H9 (cell line): ENCODE measurements around the gene SLC24A3. TPM values are rescaled to one million over a fixed set of nuclear protein-coding genes. Genes with fewer than 3 reads are reported as not detected.

Experiments
- DNase-seq: peaks from one replicate; pipeline ENCODE4 v3.0.0-alpha.2; 2017
- H2AFZ ChIP-seq: one replicate; pipeline ENCODE4 v1.6.1; 2013; ENCODE audit warnings: mild to moderate bottlenecking, low read length, control low read depth, moderate library complexity
- H2AK5ac ChIP-seq: 2 replicates; pipeline ENCODE4 v1.6.1; 2013; ENCODE audit warnings: low read length, control low read depth, mixed read lengths; ENCODE audit not compliant: insufficient read length
- H2BK120ac ChIP-seq: one replicate; pipeline ENCODE4 v1.6.1; 2013; ENCODE audit warnings: low read depth, mild to moderate bottlenecking, low read length, control low read depth, inconsistent platforms; ENCODE audit not compliant: poor library complexity, severe bottlenecking
- H2BK12ac ChIP-seq: 2 replicates; pipeline ENCODE4 v1.6.1; 2013; ENCODE audit warnings: low read length, control low read depth, mixed read lengths, low read depth; ENCODE audit not compliant: insufficient read length
- H2BK15ac ChIP-seq: 2 replicates; pipeline ENCODE4 v1.6.1; 2013; ENCODE audit warnings: low read depth, low read length, control low read depth
- H2BK20ac ChIP-seq: one replicate; pipeline ENCODE4 v1.6.1; 2013; ENCODE audit warnings: low read depth, mild to moderate bottlenecking, low read length, control low read depth, inconsistent platforms; ENCODE audit not compliant: poor library complexity, severe bottlenecking
- H2BK5ac ChIP-seq: 2 replicates; pipeline ENCODE4 v1.6.1; 2013; ENCODE audit warnings: low read length, control low read depth, mixed read lengths; ENCODE audit not compliant: insufficient read length
- H3K14ac ChIP-seq: 2 replicates; pipeline ENCODE4 v1.6.1; 2013; ENCODE audit warnings: low read length, control low read depth; ENCODE audit not compliant: insufficient read depth
- H3K18ac ChIP-seq: 2 replicates; pipeline ENCODE4 v1.6.1; 2013; ENCODE audit warnings: low read depth, mild to moderate bottlenecking, mixed read lengths, low read length, control low read depth; ENCODE audit not compliant: insufficient read length
- H3K23ac ChIP-seq: 2 replicates; pipeline ENCODE4 v1.6.1; 2013; ENCODE audit warnings: low read length, control low read depth, mixed read lengths, low read depth; ENCODE audit not compliant: insufficient read length
- H3K23me2 ChIP-seq: 2 replicates; pipeline ENCODE4 v1.6.1; 2013; ENCODE audit warnings: low read depth, mild to moderate bottlenecking, mixed read lengths, low read length, control low read depth; ENCODE audit not compliant: insufficient read length, poor library complexity, severe bottlenecking
- H3K27ac ChIP-seq: 2 replicates; pipeline ENCODE4 v1.5.1; 2013; ENCODE audit warnings: low read length, control low read depth, mixed read lengths, low read depth; ENCODE audit not compliant: insufficient read length
- H3K27me3 ChIP-seq: 2 replicates; pipeline ENCODE4 v1.6.1; 2013; ENCODE audit warnings: low read length, control low read depth, inconsistent platforms; ENCODE audit not compliant: insufficient read depth
- H3K4ac ChIP-seq: 2 replicates; pipeline ENCODE4 v1.6.1; 2013; ENCODE audit warnings: low read depth, mild to moderate bottlenecking, control low read depth, inconsistent platforms, low read length, moderate library complexity
- H3K4me1 ChIP-seq: 2 replicates; pipeline ENCODE4 v1.6.1; 2013; ENCODE audit warnings: low read length, control low read depth, inconsistent platforms; ENCODE audit not compliant: insufficient read depth
- H3K4me2 ChIP-seq: 2 replicates; pipeline ENCODE4 v1.6.1; 2013; ENCODE audit warnings: low read length, control low read depth, mixed read lengths; ENCODE audit not compliant: insufficient read length, insufficient read depth
- H3K56ac ChIP-seq: 2 replicates; pipeline ENCODE4 v1.6.1; 2013; ENCODE audit warnings: low read depth, mild to moderate bottlenecking, mixed read lengths, low read length, control low read depth; ENCODE audit not compliant: insufficient read length
- H3K79me1 ChIP-seq: 2 replicates; pipeline ENCODE4 v1.6.1; 2013; ENCODE audit warnings: low read depth, mild to moderate bottlenecking, moderate library complexity, low read length, control low read depth, inconsistent platforms; ENCODE audit not compliant: insufficient read depth, poor library complexity, severe bottlenecking
- H3K79me2 ChIP-seq: 2 replicates; pipeline ENCODE4 v1.6.1; 2013; ENCODE audit warnings: low read length, control low read depth, inconsistent platforms; ENCODE audit not compliant: insufficient read depth
- H3K9ac ChIP-seq: 2 replicates; pipeline ENCODE4 v1.6.1; 2013; ENCODE audit warnings: low read length, control low read depth, mixed read lengths; ENCODE audit not compliant: insufficient read length; ENCODE audit errors: extremely low read depth
- H3K9me3 ChIP-seq: one replicate; pipeline ENCODE4 v1.6.1; 2013; ENCODE audit warnings: low read depth, low read length, inconsistent platforms; ENCODE audit not compliant: control insufficient read depth
- H3T11ph ChIP-seq: one replicate; pipeline ENCODE4 v1.6.1; 2013; ENCODE audit warnings: mild to moderate bottlenecking, low read length, control low read depth, inconsistent platforms
- H4K20me1 ChIP-seq: one replicate; pipeline ENCODE4 v1.6.1; 2013; ENCODE audit not compliant: control insufficient read depth, insufficient read length, insufficient read depth
- H4K5ac ChIP-seq: 2 replicates; pipeline ENCODE4 v1.6.1; 2013; ENCODE audit warnings: low read depth, mild to moderate bottlenecking, mixed read lengths, low read length, control low read depth; ENCODE audit not compliant: insufficient read length
- H4K8ac ChIP-seq: replicated peaks from 2 replicates; pipeline ENCODE4 v1.6.1; 2013; ENCODE audit warnings: low read length, control low read depth, mixed read lengths, low read depth; ENCODE audit not compliant: insufficient read length
- H4K91ac ChIP-seq: 2 replicates; pipeline ENCODE4 v1.6.1; 2013; ENCODE audit warnings: low read depth, mild to moderate bottlenecking, moderate library complexity, mixed read lengths, low read length, control low read depth; ENCODE audit not compliant: insufficient read length
- H3K27ac Mint-ChIP-seq, 3 experiments: 2 replicates in 2 of 3; 3 replicates in 1 of 3; pipeline ENCODE4 v1.8.0; 2020 to 2021; ENCODE audit warnings: mixed read lengths in 3 of 3, mild to moderate bottlenecking in 1 of 3, moderate library complexity in 1 of 3
- H3K27me3 Mint-ChIP-seq: 2 replicates; pipeline ENCODE4 v1.8.0; 2021; ENCODE audit warnings: low read depth, mild to moderate bottlenecking, moderate library complexity, mixed read lengths
- H3K36me3 Mint-ChIP-seq, 3 experiments: 2 replicates in 2 of 3; 3 replicates in 1 of 3; pipeline ENCODE4 v1.8.0; 2020 to 2021; ENCODE audit warnings: low read depth in 3 of 3, mixed read lengths in 3 of 3; ENCODE audit not compliant: insufficient read depth in 1 of 3
- H3K4me1 Mint-ChIP-seq, 2 experiments: 2 replicates each; pipeline ENCODE4 v1.8.0; 2020; ENCODE audit warnings: mixed read lengths in 2 of 2
- H3K4me3 Mint-ChIP-seq, 2 experiments: 2 replicates in 1 of 2; 3 replicates in 1 of 2; pipeline ENCODE4 v1.8.0; 2020 to 2021; ENCODE audit warnings: mild to moderate bottlenecking in 2 of 2, mixed read lengths in 2 of 2, moderate library complexity in 1 of 2
- H3K9me3 Mint-ChIP-seq, 2 experiments: 2 replicates in 1 of 2; 3 replicates in 1 of 2; pipeline ENCODE4 v1.8.0; 2020; ENCODE audit warnings: mild to moderate bottlenecking in 2 of 2, mixed read lengths in 2 of 2, moderate library complexity in 1 of 2
- WGBS: extraction: QIAGEN DNeasy Blood & Tissue Kit; methylation state at CpG from one replicate; pipeline ENCODE4 v1.1.7; 2013; ENCODE audit warnings: missing lambda C conversion rate, low lambda C conversion rate, mixed read lengths; ENCODE audit not compliant: insufficient read length; ENCODE audit errors: extremely low coverage; 5-methylcytosine and 5-hydroxymethylcytosine counted together
- total RNA-seq: library from RNA; stranded (reverse); gene quantifications from 2 replicates; pipeline ENCODE4 v1.2.1, GENCODE V29; 2021
- TF ChIP-seq, protein P1 (sequence below): fragments of 200-600 bp; sonication (generic); conservative IDR thresholded peaks from 3 replicates; pipeline ENCODE4 v1.8.0; 2021; ENCODE audit warnings: antibody characterized with exemption, mild to moderate bottlenecking

Gene SLC24A3
- total RNA-seq, 1 experiment from 2014 or later, result 0.83 TPM

DNA sequence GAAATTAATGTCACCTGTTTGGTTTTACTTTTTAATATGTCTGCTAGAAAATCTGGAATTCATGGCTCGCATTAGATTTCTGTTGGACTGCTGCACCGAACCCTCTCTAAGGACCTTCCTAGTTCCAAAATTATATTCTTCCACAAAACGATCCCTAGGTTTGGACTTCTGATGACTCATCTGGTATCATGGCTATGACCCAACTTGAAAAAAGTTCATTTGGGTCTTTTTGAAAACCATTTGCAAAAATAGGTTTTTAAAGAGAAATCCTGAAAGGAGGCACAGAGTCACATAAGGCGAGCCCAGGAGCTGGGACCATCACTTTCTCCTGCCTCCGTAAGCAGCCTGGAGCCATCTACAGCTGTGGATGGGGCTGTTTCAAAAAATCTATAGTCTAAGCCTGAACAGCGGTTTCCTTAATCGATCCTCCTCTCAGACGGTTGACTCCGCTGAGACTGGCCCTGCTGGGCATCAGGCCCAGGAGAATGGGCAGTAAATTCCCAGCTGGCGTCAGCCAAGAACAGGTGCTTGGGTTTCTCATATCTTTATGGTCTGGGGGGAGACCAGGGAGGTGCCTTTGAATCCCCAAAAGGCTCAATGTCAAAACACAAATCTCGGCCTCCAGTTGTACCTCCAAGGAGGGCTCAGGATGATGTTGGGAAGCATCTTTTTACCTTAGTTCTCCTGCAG is 44.6 kb downstream of the SLC24A3 start:
- no peak for DNase-seq
- no peaks in the 10 kb centered on the region for H3K79me1 ChIP-seq
- H3K14ac ChIP-seq, result no peak overlapping the region
- no CpG with 5 or more reads among the region's 11 CpGs for WGBS
- no peak overlapping the region for H2BK20ac ChIP-seq
- H2AFZ ChIP-seq, result no peak overlapping the region
- H3K4me1 ChIP-seq, result no peaks in the 10 kb centered on the region; the same call in 1 of the 2 replicates
- H4K8ac ChIP-seq, result no peak overlapping the region
- H3K9ac ChIP-seq, result no peak overlapping the region
- H2AK5ac ChIP-seq, result no peak overlapping the region
- Mint-ChIP-seq H3K27ac (no peak overlapping the region), H3K9me3 (no peaks in the 10 kb centered on the region), H3K36me3 (no peaks in the 10 kb centered on the region), H3K4me3 (no peak overlapping the region), H3K27me3 (no peaks in the 10 kb centered on the region), H3K4me1 (peaks cover 3 to 7% of the 10 kb centered on the region in 2 experiments; a peak in 2 of 4 replicates)
- H3K79me2 ChIP-seq, result no peaks in the 10 kb centered on the region
- H4K5ac ChIP-seq, result no peak overlapping the region
- no peak overlapping the region for H2BK12ac ChIP-seq
- H2BK120ac ChIP-seq, result no peak overlapping the region
- H4K91ac ChIP-seq, result no peak overlapping the region
- H3K27ac ChIP-seq, result no peak overlapping the region
- H3K4ac ChIP-seq, result no peak overlapping the region
- no peaks in the 10 kb centered on the region for H3K9me3 ChIP-seq
- no peak overlapping the region for H3K23ac ChIP-seq
- no peaks in the 10 kb centered on the region for H4K20me1 ChIP-seq
- no peaks in the 10 kb centered on the region for H3K27me3 ChIP-seq
- no peak overlapping the region for H3T11ph ChIP-seq
- H3K4me2 ChIP-seq, result no peak overlapping the region
- no peak overlapping the region for H3K18ac ChIP-seq
- no peaks in the 10 kb centered on the region for H3K23me2 ChIP-seq
- H2BK5ac ChIP-seq, result no peak overlapping the region
- TF ChIP-seq, protein P1, sequence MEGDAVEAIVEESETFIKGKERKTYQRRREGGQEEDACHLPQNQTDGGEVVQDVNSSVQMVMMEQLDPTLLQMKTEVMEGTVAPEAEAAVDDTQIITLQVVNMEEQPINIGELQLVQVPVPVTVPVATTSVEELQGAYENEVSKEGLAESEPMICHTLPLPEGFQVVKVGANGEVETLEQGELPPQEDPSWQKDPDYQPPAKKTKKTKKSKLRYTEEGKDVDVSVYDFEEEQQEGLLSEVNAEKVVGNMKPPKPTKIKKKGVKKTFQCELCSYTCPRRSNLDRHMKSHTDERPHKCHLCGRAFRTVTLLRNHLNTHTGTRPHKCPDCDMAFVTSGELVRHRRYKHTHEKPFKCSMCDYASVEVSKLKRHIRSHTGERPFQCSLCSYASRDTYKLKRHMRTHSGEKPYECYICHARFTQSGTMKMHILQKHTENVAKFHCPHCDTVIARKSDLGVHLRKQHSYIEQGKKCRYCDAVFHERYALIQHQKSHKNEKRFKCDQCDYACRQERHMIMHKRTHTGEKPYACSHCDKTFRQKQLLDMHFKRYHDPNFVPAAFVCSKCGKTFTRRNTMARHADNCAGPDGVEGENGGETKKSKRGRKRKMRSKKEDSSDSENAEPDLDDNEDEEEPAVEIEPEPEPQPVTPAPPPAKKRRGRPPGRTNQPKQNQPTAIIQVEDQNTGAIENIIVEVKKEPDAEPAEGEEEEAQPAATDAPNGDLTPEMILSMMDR, result no peak
- H2BK15ac ChIP-seq, result no peak overlapping the region
- H3K56ac ChIP-seq, result no peak overlapping the region
